Chondrocyte (in vitro differentiated cells): ENCODE measurements around the gene LLGL1. TPM values are rescaled to one million over a fixed set of nuclear protein-coding genes. Genes with fewer than 3 reads are reported as not detected.

ENCODE experiments used
- DNase-seq: peaks from one replicate; pipeline ENCODE4 v3.0.0; 2021; ENCODE audit warnings: mixed read lengths, low spot score
- H3K27ac Mint-ChIP-seq: one replicate; pipeline ENCODE4 v1.8.0; 2021; ENCODE audit warnings: mild to moderate bottlenecking, moderate library complexity, mixed read lengths; ENCODE audit not compliant: unreplicated experiment
- H3K27me3 Mint-ChIP-seq: 2 replicates; pipeline ENCODE4 v1.8.0; 2021; ENCODE audit warnings: low read depth, mixed read lengths
- H3K36me3 Mint-ChIP-seq: 2 replicates; pipeline ENCODE4 v1.8.0; 2021; ENCODE audit warnings: low read depth, mixed read lengths
- H3K4me1 Mint-ChIP-seq: 2 replicates; pipeline ENCODE4 v1.8.0; 2021; ENCODE audit warnings: low read depth, mild to moderate bottlenecking, mixed read lengths
- H3K4me3 Mint-ChIP-seq: one replicate; pipeline ENCODE4 v1.8.0; 2021; ENCODE audit warnings: mild to moderate bottlenecking, moderate library complexity, mixed read lengths; ENCODE audit not compliant: unreplicated experiment
- H3K9me3 Mint-ChIP-seq: 2 replicates; pipeline ENCODE4 v1.8.0; 2021; ENCODE audit warnings: low read depth, mixed read lengths
- CTCF ChIP-seq: fragments of 200-600 bp; sonication (generic); IDR thresholded peaks from 2 replicates; pipeline ENCODE4 v1.5.0; 2021; ENCODE audit warnings: antibody characterized with exemption, mild to moderate bottlenecking, moderate library complexity
- total RNA-seq: library from RNA; stranded (reverse); gene quantifications from 3 replicates; pipeline ENCODE4 v1.2.1, GENCODE V29; 2021

Gene LLGL1
- total RNA-seq, 1 donor from 2014 or later, result 38.7 TPM

GRCh38 chr17:18201108-18201507 lies 24.3 kb upstream of the LLGL1 start:
- H3K36me3 Mint-ChIP-seq, result peaks cover 16% of the 10 kb centered on the region
- peaks cover 7% of the 10 kb centered on the region for H3K4me1 Mint-ChIP-seq
- no peak overlapping the region for H3K27ac Mint-ChIP-seq
- H3K9me3 Mint-ChIP-seq, result no peaks in the 10 kb centered on the region
- no peak for TF ChIP-seq CTCF
- H3K27me3 Mint-ChIP-seq, result no peaks in the 10 kb centered on the region
- no peak for DNase-seq
- H3K4me3 Mint-ChIP-seq, result no peak overlapping the region

GRCh38 chr17:18203308-18203707 lies 22.1 kb upstream of the LLGL1 start:
- no peak for TF ChIP-seq CTCF
- Mint-ChIP-seq H3K27me3 (no peaks in the 10 kb centered on the region), H3K4me1 (peaks cover 5% of the 10 kb centered on the region), H3K36me3 (peaks cover 20% of the 10 kb centered on the region), H3K9me3 (no peaks in the 10 kb centered on the region), H3K27ac (no peak overlapping the region), H3K4me3 (no peak overlapping the region)
- no peak for DNase-seq

- no peaks in the 10 kb centered on the region for H3K27me3 Mint-ChIP-seq
- no peaks in the 10 kb centered on the region for H3K9me3 Mint-ChIP-seq
- peaks cover 35% of the 10 kb centered on the region for H3K36me3 Mint-ChIP-seq
- no peak for TF ChIP-seq CTCF
- H3K27ac Mint-ChIP-seq, result no peak overlapping the region
- H3K4me3 Mint-ChIP-seq, result no peak overlapping the region
- no peak for DNase-seq
- H3K4me1 Mint-ChIP-seq, result no peaks in the 10 kb centered on the region
Observed at GRCh38 chr17:18205861-18206260, 19.6 kb upstream of the LLGL1 start.

- Mint-ChIP-seq H3K27me3 (no peaks in the 10 kb centered on the region), H3K4me1 (no peaks in the 10 kb centered on the region), H3K9me3 (no peaks in the 10 kb centered on the region), H3K27ac (no peak overlapping the region), H3K36me3 (peaks cover 33% of the 10 kb centered on the region), H3K4me3 (no peak overlapping the region)
- no peak for TF ChIP-seq CTCF
- DNase-seq, result no peak
Observed at GRCh38 chr17:18206962-18207361, 18.5 kb upstream of the LLGL1 start.

GRCh38 chr17:18208092-18208491 lies 17.3 kb upstream of the LLGL1 start:
- H3K4me1 Mint-ChIP-seq, result no peaks in the 10 kb centered on the region
- DNase-seq, result no peak
- H3K4me3 Mint-ChIP-seq, result no peak overlapping the region
- H3K27ac Mint-ChIP-seq, result no peak overlapping the region
- no peak for TF ChIP-seq CTCF
- no peaks in the 10 kb centered on the region for H3K27me3 Mint-ChIP-seq
- H3K36me3 Mint-ChIP-seq, result peaks cover 33% of the 10 kb centered on the region
- no peaks in the 10 kb centered on the region for H3K9me3 Mint-ChIP-seq
